Dedifferentiated amniotic fluid mesenchymal stem cell (primary cell): ENCODE measurements around the gene INTS1.
"Not testable (repeated sequence)": the region's sequence is repeated elsewhere in the genome, so short reads cannot be mapped to it uniquely, and the experiment has no call there.

Experiments
- DNase-seq: peaks from one replicate; pipeline ENCODE4 v3.0.0-alpha.2; 2016; ENCODE audit errors: extremely low spot score

The INTS1 gene

DNA sequence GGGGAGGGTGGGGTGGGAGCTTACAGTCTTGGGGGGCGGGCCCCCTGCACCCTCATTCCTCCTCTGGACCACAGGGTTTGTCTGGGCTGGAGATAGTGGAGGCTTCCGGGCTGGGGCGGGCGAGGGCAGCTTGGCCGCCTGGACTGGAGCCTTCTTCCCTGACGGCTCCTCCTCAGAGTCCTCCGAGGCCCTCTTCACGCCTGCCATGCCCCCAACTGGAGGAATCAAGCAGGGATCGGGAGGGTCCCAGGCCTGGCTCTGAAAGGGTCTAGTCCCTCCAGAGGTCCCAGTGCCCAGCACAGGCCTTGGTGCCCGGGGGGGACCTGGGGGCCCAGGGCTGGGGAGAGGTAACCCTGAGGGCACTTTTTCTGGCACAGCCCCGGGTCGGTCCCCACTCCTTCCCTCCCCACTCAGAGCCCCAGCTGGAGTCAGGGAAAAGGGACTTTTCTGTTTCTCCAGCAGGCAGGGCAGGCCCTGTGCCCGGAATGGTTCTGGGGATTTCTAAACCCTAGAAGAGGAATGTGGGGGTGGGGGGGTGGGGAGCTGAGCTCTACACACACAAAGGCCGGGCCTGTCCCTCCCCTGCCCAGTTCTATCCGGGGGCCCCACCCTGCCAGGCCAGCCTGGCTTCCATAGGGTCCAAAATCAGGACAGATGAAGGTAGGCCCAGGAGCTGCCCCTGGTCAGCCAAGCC is 56.5 kb downstream of the INTS1 start:
- DNase-seq, result peak; percentile 26

DNA sequence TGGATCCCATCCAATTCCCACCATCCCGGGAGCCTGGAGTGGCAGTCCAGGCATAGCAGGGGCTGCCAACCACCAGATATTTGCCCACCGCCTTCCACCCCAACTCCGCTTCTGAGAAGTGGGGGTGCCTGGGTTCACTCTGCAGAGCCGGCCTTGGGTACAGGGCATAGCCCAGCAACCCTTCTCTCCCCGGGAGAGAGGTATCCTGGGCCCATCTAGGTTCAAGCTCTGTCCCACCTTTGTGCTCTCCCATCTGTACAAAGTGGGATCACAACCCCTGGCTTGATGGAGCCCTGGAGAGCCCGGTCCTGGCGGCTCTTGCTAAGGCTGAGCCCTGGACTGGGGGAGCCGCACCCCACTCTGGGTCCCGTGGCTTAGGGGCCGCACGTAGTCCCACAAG is 57.1 kb downstream of the INTS1 start:
- DNase-seq, result no peak

- no peak for DNase-seq
Measured at GRCh38 chr7:1446620-1447032, 57.6 kb downstream of the INTS1 start.

GRCh38 chr7:1446026-1446425 is 58.2 kb downstream of the INTS1 start:
- not testable (repeated sequence) for DNase-seq

- DNase-seq, result no peak
Measured at GRCh38 chr7:1445341-1445740, 58.8 kb downstream of the INTS1 start.

DNA sequence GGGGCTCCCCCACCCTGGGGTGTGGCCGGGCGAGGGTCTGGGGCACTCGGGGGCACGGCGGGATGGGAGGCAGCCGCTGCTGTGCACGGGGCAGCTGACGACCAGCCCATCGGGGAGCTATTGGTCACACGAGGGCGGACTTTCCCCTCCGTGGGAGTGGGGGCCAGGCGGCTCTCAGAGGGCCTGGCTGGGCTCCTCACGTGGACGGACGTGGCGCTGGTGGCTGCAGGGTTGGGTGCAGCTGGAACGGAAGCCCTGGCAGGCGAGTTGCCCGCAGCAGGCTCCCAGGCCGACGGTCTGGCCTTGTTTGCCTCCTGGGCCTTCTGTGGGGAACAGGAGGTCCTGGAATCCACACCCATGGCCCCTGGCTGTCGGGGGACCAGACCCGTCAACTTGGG is 59.3 kb downstream of the INTS1 start:
- no peak for DNase-seq

DNA sequence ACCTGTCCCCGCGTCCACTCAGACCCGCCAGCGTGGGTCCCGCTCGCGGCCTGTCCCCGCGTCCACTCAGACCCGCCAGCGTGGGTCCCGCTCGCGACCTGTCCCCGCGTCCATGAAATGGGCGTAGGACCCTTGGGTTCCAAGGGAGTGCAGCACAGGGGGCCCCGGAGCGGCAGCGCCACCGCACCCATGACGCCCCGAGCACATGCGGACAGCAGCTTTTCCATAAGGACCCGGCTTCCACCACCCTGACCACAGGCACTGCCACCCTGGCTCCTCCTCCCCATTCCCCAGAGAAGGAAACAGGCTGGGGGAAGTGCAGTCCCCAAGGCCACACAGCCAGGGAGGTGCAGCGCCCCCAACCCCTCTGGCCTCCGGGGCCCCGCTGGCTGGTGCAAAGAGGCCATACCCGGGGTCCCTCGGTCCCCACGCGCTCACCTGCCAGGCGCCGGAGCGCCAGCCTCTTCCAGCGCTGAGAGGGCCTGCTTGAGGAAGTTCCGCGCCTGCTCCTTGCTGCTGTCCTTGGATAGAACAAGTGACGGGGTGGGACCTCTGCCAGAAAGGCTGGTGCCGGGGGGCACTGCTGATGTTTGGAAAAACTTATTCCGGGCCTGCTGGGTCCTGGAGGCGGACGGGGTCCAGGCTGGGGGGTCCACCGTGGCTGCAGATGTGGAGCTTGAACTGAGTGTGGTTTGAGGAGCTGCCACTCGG is 59.8 kb downstream of the INTS1 start:
- no peak for DNase-seq

- not testable (repeated sequence) for DNase-seq
Measured at GRCh38 chr7:1443587-1444200, 60.5 kb downstream of the INTS1 start.

- no peak for DNase-seq
Measured at GRCh38 chr7:1442355-1443124, 61.6 kb downstream of the INTS1 start.

DNA sequence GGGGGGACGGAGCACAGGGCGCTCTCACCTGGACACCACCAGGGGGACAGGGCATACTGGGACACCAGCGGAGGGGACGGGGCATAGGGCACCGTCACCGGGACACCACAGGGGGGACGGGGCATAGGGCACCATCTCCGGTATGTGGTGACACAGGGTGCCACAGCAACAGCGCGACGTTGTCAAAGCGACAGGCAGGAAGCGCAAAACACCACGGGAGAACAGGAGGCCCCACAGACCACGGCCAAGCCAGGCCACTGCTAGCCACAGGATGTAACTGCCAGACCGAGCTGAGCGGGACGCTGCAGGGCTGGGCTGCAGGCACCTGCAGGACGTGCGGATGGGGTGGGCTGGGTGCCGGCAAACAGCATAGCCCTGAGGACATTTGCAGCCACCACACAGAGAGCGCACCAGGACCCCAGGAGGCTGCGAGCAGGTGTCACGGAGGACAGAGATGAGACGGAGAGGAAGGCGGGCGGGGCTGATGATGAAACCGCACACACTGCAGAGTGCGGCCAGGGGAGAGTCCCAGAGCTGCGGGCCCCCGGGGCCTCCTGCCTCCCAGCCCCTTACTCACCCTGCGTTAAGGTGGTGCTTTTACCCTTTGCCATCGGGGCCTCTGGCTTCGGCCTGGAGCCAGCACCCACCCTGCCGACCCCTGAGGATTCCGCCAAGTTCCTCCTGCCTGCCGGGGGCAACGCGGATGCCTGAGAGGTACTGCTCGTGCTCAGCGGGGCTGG is 62.4 kb downstream of the INTS1 start:
- no peak for DNase-seq

- DNase-seq, result no peak
Measured at GRCh38 chr7:1440620-1441019, 63.6 kb downstream of the INTS1 start.

GRCh38 chr7:1439373-1440363 is 64.5 kb downstream of the INTS1 start:
- no peak for DNase-seq

DNA sequence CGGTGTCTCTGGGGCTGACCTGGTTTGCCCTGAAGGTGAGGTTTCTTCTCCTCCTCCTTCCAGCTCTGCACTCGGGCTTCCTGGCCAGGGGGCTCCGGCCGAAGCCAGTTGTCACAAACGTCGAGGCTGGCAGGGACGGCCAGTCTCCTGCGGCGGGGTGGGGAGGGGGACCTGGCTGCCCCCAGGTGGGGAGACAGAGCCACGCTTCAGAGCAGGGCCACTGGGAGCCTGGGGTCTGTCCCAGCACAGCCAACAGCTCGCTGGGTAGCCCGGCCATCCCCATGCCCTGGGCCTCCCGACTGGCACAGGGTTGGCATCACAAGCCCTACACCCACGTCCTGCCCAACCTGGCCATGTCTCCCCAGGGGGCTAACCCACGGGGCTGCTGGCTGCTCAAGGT is 65.4 kb downstream of the INTS1 start:
- DNase-seq, result no peak

GRCh38 chr7:1438208-1438607 is 66.0 kb downstream of the INTS1 start:
- no peak for DNase-seq

- no peak for DNase-seq
Measured at GRCh38 chr7:1437155-1437880, 66.9 kb downstream of the INTS1 start.

DNA sequence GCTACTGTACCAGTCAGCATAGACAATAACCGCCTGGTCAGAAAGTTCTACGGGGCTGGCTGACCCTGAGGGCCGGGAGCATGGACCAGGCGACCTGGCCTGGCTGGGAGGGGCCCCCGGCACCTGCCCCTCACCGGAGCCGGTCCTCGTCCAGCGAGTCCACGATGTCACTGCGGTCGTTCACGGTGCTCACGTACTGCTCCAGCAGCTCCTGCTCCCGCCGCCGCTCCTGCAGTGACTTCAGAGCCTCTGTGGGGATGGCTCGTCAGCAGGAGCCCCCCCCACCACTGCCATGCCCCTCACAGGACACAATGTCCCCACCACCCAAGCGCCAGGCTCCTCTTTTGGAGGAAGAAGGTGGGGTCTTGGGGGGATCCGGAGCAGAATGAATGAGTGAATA is 67.6 kb downstream of the INTS1 start:
- no peak for DNase-seq

DNA sequence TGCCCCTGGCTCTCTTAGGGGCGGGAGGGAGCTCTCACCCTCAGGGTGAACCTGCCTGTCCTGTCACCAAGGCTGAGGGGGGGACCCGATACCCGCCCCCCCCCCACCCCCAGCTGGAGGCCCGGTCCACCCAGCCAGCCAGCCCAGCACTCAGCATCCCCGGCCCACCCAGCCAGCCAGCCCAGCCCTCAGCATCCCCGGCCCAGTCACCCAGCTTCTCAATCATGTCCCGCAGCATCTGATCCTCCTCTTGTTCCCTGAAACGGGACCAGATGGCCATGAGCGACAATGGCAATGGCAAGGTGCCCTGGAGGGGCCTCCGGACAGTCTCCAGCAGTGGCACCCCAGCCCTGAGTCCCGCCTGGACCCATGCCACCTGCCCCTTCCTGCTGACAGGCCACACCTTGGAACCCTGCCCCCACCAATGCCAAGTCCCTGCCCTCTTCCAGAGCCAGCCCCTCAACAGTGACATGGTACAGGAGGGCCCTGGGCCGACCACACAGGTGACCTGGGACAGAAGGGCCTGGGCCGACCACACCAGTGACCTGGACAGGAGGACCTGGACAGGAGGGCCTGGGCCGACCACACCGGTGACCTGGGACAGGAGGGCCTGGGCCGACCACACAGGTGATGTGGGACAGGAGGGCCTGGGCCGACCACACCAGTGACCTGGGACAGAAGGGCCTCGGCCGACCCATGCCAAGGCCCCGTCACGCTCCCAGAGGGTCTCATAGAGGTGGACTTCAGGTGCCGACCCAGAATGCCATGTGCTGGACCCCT is 69.1 kb downstream of the INTS1 start:
- no peak for DNase-seq

GRCh38 chr7:1434165-1434718 is 69.9 kb downstream of the INTS1 start:
- DNase-seq, result no peak
